NOMO-1 (cell line): ENCODE results near the gene ZNF236.

Source experiments
- DNase-seq, 2 experiments: peaks; one replicate each; lab custom pipeline; 2025; ENCODE audit not compliant: unreplicated experiment in 2 of 2; lab: John Stamatoyannopoulos, UW

The ZNF236 gene

DNA sequence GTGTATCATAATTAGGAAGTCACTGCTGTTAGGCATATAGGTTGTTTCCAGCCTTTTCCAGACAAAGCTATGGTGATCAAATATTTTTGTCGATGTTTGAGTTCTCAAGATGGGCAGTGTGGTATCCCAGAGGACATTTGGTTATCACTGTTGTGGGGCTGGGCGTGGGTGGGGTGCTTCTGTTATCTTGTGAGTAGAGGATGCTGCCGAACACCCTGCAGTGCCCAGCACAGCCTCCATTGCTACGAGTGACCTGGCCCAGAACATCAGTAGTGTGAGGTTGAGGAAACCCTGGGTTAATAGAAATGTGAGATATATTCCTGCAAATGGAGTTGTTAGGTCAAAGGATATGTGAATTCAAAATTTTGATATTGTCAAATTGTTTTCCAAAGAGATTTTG is 33.2 kb downstream of the ZNF236 start:
- DNase-seq: no peak

DNA sequence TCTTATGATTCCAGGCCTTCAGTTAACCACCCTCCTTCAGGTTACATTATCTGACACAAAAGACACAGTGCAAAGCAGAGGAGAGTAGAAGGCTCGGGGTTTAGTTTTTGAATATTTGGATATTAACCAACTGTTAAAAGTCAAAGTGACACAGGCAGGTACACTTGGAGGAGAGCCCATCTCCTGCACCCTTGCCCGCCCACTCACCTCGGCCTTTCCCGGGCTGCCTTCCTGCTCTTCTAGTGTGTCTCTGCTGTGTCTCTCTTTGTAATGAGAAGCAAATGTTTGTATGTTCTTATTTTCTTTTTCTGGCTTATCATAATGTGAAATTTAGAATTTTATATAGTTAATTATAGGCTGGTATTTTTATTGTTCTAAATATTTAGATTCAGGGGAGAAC is 35.1 kb downstream of the ZNF236 start:
- no peak for DNase-seq

DNA sequence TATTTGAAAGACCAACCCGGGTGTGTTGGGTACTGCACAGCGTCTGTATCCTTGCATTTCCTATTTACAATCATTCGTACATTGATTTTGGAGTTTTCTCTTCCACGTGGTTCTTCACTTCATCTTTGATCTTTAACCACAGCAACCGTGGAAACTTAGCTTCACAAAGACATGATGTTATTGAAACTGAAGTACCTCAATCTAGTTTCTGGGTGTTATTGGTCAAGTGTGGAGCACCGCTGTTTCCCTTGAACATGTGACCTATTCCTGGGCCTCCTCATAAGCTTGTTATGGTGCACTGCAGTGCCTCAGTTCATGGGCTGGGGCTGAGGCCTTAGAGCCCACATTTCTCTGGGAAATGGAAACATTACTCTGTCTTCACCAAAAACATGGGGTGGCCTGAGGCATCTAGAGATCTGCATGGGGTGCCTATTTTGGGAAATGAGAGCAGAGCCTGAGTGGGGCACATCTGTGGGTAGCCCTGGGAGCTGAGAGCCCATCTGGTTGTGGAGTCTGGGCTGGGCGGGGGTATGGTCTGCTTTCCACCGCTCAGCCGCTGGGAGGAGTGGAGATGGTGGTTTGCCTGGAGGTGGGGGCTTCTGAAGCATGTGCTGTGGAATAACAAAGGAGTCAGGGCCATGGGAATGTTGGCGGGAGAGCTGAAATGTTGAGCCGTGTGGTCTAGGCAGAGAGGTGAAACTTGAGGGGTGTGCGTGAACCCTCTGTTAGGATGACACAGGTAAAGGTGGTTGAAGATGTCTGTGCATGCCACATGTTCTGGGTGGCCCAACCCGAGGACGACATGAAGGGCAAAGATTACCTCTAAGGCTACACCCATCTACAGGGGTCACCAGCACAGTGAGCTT is 37.4 kb downstream of the ZNF236 start:
- no peak for DNase-seq

DNA sequence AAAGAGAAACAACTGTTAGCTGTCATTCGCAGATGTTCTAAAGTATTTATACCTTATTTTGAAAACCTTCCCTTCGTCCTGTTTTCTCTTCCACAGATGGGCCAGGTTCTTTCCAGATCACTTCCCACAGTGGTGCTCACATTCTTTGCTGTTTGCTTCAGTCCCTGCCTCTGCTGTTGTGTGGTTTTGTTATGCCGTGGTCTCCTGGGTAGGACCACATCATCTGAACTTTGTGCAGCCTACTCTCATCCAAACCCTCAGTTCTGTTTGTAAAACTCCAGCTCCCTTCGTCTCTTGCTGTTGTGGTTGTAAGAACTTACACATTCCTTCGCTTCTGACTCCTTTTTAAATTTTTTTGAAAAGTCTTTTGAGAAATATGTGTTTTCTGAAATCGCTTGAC is 38.1 kb downstream of the ZNF236 start:
- no peak for DNase-seq

DNA sequence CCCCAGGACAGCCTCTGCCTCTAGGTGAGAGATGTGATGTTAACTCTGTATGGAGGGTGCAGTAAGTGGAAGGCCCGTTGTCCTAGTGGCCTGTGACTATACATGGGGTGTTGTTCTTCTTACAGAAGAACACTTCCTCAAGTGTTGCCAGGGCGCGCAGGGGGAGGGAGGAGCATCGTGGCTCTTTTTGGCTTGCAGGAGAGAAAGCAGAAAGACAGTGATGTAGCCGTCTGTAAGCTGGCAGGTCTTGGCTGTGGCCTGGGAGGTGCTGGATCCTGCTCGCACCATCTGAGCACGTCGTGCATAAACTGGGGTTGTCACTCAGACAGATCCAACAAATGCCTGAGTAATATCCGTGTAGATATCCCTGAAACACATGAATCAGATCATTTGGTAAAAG is 44.3 kb downstream of the ZNF236 start:
- no peak for DNase-seq

- no peak for DNase-seq
These were observed 51.0 kb downstream of the ZNF236 start for GRCh38 chr18:76873311-76873710.

- DNase-seq: no peak
These were observed 51.4 kb downstream of the ZNF236 start for GRCh38 chr18:76873713-76874112.

DNA sequence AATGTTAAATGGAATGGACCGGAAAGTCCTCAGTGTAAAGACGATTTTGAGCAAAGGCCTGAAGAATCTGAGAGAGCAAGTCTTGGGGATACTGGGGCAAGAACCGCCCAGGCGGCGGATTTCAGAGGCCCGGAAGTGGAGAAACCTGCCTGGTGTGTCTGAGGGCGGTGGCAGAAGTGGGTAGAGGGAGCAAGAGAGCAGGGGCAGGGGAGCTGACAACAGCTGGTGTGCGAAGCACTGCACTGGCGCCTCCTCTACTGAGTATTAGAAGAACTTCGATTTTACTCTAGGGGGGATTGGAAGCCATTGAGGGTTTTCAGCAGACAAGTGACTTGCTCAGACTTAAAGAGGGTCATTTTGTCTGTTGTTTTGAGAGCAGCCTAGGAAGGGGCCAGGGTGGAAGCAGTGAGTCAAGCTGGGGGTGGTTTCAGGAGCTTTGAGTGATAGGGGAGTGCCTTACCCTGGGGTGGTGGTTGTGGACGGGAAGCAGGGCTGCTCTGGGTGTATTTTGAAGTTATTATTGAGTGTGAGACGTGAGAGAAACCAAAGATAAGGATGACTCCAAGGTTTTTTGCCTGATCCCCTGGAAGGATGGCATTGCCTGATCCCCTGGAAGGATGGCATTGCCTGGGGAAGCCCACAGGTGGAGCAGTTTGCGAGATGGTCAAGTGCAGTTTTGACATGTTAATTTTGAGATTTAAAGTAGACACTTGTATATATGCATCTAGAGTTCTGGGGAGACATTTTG is 52.5 kb downstream of the ZNF236 start:
- DNase-seq: no peak

- DNase-seq: peak in 1 of 2 experiments; percentile 22
These were observed 53.3 kb downstream of the ZNF236 start for GRCh38 chr18:76875390-76876325.

DNA sequence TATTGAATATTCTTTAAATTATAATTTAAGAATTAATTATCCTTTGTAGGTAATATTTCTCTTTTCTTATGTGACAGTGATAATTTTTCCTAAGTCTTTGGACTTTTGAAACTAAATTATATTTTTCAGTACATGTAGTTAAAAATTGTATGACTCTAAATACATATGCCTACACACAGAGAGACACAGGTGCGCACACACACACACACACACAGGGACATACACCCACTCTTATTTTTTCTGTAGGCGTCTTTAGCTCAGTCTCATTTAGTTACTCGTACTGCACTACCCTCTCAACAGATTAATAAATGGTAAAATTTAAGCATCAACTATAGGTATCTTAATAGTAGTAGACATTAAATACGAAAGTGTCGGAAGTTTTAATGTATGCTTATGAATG is 56.1 kb downstream of the ZNF236 start:
- no peak for DNase-seq

DNA sequence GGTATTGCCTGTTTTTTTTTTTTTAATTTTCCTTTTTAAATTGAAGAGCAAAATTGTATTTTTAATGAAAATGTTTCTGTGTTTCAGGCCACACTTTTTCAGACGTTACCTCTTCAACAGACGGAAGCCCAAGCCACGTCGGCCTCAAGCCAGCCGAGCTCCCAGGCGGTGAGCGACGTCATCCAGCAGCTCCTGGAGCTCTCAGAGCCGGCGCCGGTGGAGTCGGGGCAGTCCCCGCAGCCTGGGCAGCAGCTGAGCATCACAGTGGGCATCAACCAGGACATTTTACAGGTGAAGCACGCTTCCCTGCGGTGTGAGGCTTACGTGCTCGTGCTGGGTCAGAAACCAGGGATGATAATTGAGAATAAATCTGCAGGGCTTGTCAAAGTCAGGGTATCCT is 57.7 kb downstream of the ZNF236 start:
- DNase-seq: no peak

DNA sequence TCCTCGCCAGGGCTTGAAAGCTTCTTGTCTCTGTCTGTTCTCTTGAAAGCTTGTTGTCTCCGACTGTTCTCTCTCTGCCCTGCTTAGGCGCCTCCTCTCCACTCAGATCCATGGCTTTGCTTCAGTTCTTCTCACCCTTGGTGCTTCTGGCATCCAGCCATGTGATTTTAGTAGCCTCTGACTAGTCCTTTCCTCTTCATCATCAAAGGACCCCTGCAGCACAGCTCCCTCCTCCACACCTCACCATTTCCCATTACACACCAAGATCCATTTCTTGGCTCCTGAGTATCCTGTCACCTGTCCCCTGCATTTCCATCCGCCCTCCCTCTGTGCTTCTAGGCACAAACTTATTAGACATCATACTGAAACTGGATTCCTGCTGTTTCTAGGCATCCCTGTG is 59.4 kb downstream of the ZNF236 start:
- DNase-seq: no peak

DNA sequence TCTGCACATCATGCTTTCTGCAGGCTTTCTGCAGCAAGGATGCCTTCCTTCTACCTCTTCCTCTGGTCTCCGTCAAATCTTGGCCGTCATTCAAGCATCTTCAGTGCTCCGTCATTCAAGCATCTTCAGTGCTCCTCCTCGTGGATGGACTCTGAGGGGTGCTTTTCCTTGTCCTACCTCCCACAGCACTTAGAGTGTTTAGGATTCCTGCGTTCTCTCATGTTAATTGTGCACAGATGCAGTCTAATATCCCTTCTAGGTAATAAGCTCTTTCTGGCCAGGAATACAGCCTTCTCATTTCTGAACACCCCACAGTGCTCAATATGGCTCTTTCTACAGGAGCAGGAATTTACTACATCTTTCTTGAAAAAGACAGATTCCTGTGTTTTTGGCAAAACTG is 59.8 kb downstream of the ZNF236 start:
- no peak for DNase-seq

DNA sequence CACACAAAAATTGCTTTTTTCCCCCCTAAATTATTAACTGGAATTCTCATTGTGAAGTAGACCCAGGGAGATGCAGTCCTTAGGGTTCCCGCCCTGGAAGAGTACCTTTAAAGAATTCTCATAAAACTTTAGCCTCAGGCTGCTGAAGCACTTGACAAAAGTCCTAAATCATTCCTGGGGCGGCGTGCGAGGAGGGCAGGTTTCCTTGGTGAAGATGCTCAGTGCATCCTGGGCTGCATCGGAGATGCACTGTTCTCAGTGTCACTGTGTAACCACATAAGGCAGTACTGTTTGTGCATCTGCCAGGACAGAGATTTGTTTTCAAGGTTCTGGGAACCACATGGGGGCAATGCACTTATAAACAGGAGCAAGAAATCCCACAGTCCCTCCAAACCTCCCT is 62.6 kb downstream of the ZNF236 start:
- DNase-seq: no peak

GRCh38 chr18:76886112-76886511 is 63.8 kb downstream of the ZNF236 start:
- no peak for DNase-seq

DNA sequence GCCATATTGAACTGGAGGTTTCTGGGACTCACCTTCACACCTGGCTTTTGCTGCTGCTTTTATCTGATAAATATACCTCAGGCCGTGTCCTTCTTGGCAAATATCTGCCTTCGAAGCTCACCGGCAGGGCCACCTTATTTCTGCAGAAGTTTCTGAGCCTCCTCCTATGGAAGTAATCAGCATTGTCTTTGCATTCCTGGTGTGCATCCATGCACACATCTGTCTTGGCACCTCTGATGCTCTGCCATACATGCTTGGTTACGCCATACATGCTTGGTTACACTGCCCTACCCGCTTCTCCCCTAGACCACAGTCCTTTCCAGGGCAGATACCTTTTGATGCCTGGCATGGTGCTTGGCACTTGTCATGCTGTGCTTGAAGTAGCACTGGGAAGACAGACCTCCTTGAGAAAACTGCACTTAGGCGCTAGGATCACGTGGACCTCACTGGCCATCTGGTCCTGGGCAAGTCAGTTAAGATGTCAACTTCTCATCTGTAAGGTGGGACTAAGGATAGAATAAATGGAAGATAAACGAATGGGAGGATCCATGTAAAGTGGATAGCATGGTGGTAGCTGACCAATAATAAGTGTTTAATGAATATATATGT is 66.8 kb downstream of the ZNF236 start:
- no peak for DNase-seq

DNA sequence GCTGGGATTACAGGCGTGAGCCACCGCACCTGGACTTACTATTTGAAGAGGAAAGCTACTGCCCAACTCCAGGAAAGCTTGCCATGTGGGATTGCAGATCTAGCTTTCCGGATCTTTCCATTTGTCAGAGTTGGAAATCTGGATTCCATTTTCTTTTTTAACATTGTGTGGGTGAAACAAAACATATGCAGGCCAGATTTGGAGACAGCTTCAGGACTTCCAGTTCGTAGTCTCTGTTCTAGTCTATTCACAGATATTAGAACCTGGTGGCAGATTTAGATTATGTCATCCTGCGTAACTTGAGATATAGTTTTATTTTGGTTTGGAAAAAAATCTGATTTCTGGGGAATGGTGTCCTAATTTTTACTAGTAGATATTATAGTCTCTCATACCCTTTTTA is 70.5 kb downstream of the ZNF236 start:
- DNase-seq: no peak

DNA sequence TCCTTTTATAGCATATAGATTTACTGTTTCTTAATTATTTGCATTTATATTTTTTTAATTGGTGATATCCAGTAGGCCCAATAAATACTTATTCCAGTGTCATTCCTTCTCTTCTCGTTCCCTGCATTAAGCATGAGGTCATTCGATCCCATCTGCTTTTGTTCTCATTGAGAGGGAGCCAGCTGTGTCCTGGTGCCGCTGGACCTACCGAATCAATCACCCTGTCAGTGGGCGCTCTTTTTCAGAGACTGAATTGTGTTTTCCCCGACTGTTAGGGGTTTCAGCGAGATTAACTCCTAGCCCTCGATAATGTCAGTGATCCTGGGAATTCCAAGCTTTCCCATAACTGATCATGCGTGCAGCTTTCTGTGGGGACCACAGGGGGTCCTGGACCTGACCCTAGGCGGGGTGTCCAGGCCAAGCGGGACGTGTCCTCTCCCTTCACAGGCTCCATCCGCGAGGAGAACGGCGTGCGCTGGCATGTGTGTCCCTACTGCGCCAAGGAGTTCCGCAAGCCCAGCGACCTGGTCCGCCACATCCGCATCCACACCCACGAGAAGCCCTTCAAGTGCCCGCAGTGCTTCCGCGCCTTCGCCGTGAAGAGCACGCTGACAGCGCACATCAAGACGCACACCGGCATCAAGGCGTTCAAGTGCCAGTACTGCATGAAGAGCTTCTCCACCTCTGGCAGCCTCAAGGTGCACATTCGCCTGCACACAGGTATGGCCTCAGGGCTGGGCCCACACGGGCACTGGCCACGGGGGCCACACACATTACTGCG is 72.4 kb downstream of the ZNF236 start:
- DNase-seq: no peak

- DNase-seq: no peak
These were observed 73.1 kb downstream of the ZNF236 start for GRCh38 chr18:76895498-76895897.

DNA sequence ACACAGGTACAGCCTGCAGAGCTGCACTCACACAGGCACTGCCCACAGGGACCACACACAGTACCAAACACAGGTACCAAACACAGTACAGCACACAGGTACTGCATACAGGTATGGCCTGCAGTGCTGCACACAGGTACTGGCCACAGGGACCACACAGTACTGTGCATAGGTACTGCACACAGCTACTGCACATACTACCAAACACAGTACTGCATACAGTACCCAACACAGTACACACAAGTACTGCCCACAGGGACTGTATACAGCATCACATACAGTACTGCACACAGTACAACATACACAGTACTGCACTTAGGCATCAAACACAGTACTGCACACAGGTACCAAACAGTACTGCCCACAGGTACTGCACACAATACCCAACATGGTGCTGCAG is 74.3 kb downstream of the ZNF236 start:
- no peak for DNase-seq
